Dedifferentiated amniotic fluid mesenchymal stem cell (primary cell): ENCODE measurements around the gene GAGE10.

ENCODE experiments used
- DNase-seq: peaks from one replicate; pipeline ENCODE4 v3.0.0-alpha.2; 2016; ENCODE audit errors: extremely low spot score

Gene GAGE10

DNA sequence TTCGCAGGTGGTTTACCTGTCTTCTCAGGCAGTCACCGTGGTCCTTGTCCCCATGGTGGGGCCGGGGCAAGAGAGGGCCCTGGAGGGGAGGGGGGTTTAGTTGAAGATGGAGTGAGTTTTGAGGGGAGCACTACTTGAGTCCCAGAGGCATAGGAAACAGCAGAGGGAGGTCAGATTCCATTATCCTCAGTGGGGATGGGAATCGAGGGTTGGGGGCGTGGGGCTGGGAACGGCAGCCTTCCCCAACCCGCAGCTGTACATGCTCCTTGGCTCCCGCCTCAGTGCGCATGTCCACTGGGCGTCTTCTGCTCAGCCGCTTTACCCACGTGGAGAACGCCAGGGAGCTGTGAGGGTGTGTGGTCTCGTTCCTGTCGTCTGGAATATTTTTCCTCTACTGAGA lies at the start of gene GAGE10:
Gene GAGE10, plus strand, starts transcription at position 301 of the 400 bp plus-strand sequence. CDS start 1,214 bp downstream, outside the sequence.
- no peak for DNase-seq

- no peak for DNase-seq
These were observed 48.8 kb upstream of the GAGE10 start for GRCh38 chrX:49254639-49255038.

GRCh38 chrX:49256268-49256995 lies 47.0 kb upstream of the GAGE10 start:
- DNase-seq: no peak

- DNase-seq: no peak
These were observed 46.2 kb upstream of the GAGE10 start for GRCh38 chrX:49257074-49257790.

GRCh38 chrX:49257846-49258748 lies 45.3 kb upstream of the GAGE10 start:
- DNase-seq: no peak

DNA sequence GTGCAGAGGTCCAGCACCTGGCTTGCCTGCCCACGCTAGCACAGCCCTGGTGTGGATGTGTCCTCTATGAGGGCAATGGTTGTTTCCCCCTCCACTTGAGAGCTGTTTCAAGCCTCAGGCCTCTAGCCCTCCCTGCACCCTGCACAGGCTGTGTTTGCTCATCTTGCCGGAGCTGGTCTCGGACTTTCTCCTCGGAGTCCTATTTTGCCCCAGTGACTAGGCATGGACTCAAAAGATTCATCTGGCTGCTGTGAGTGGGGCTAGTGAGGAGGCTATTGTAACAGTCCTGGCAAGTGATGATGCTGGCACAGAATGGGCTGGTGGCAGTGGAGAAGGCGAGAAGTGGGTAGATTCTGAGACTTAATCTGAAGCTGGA lies 44.7 kb upstream of the GAGE10 start:
- DNase-seq: no peak

- DNase-seq: no peak
These were observed 43.0 kb upstream of the GAGE10 start for GRCh38 chrX:49260221-49260985.

GRCh38 chrX:49262603-49263002 lies 40.8 kb upstream of the GAGE10 start:
- DNase-seq: no peak

- no peak for DNase-seq
These were observed 39.8 kb upstream of the GAGE10 start for GRCh38 chrX:49263631-49264030.

DNA sequence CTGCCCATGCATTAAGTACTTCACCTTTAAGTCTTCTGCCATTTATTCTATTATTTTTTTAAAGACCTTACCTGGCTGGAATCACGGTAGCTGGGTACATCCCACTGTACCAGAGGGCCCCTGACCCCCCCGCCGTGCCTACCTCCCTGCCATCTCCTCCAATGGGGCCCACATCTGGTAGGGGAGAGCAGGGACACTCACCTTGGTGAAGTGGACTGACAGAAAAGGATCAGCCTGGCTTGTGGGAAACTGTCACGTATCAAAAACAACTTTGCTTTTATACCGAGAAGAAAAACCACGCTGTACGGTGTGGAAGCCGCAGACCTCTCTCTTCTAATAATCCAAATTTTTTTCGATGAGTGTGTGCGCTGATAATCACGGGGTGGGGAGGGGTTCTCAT lies 39.0 kb upstream of the GAGE10 start, which contains the start of gene FOXP3:
Gene FOXP3, minus strand, starts transcription at position 251 of the 400 bp plus-strand sequence. CDS start 6,205 bp downstream, outside the sequence.
- DNase-seq: no peak

GRCh38 chrX:49266523-49267445 lies 36.7 kb upstream of the GAGE10 start:
- DNase-seq: no peak

GRCh38 chrX:49268702-49269009 lies 34.8 kb upstream of the GAGE10 start:
- no peak for DNase-seq

DNA sequence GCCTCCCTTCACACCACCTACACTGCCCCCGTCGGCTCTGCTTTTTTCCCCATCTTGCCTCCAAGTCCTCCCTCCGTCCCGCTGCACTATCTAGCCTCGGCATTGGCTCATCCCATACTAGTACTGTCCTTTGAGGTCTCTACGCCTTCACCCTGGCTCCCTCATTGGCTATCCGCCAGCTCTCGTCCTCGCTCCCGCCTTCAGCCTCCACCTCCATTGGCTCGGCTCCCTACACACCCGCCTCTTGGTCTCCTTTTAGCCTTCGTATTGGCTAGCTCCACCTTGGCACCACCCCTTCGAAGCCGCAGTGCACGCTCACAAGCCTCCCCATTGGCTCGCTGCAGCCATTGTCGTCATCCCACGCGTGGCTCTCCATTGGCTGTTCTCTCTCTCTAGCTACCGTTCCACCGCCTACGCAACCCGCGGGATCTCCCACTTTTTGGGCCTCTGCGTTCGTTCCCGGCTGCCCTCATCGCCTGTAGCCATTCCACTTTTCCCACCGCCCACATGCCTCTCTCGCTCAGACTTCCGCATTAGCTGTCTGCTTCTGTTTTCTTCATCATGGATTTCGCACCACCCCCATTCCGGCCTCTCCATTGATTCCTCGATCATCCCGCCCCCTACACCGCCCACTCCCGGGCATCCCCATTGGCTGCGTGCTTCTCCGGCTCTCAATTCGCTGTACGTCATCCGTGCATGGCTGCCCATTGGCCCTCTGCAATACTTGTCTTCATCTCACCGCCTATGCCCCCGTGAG lies 34.3 kb upstream of the GAGE10 start:
- peak; percentile 96 for DNase-seq

DNA sequence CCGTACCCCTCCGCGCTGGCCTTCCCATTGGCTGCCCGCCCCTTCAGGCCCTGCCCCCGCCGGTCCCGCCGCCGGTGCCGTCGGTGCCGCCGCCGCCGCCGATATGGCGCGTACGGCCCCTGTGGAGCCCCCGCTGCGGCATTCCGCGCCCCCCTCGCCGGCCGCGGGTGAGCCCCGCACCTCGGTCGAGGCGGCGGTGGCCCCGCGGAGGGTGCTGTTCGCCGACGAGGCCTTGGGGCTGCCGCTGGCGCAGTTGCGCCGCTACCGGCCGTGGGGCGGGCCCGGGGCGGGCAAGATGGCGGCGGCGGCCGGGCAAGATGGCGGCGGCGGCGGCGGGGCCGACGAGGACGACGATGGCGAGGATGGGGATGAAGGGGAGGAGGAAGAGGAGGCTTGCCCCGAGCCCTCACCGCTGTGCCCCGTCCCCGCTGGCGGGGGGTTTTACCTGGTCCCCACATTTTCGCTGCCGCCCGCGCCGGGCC lies 33.6 kb upstream of the GAGE10 start, which contains the start of gene PPP1R3F:
Gene PPP1R3F, plus strand, starts transcription at position 27 of the 482 bp plus-strand sequence. Its CDS starts 77 bp downstream, at position 104.
- no peak for DNase-seq

DNA sequence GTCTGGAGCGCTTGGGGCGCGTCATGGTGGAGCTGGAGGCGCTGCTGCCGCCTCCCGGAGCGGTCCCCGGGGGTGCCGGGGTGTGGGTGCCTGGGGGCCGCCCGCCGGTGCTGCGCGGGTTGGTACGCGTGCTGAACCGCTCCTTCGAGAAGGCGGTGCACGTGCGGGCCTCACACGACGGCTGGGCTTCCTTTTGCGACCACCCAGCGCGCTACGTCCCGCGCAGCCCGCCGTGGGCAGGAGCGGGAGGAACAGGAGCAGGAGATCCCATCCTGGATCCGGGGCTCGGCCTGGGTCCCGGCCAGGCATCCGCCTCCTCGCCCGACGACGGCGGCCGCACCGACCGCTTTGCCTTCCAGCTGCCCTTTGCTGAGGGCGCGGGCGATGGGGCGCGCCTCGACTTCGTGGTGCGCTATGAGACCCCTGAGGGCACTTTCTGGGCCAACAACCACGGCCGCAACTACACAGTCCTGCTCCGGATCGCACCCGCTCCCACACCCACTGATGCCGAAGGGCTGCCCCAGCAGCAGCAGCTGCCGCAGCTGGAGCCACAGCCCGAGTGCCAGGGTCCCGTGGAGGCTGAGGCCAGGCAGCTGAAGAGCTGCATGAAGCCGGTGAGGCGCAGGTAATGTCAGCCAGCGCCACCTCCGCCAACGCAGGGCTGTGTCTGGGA lies 33.1 kb upstream of the GAGE10 start:
- no peak for DNase-seq

DNA sequence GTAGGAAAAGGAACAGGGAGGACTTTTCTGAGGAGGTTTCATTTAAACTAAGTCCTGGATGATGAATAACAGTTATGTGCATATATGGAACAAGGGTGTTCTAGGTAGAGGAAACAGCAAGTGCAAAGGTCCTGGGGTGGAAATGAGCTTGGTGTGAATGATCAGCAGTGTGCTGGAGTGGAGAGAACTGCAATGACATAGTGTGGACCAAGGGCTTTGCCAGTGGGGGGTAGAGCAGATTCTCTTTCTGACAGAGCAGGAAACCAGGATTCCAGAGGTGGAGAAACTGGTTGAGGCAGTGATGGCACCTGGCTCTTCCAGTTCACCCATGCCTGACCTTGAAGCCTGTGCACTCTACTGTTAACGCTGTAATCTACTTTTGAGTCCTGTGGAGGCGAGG lies 32.1 kb upstream of the GAGE10 start:
- DNase-seq: no peak

DNA sequence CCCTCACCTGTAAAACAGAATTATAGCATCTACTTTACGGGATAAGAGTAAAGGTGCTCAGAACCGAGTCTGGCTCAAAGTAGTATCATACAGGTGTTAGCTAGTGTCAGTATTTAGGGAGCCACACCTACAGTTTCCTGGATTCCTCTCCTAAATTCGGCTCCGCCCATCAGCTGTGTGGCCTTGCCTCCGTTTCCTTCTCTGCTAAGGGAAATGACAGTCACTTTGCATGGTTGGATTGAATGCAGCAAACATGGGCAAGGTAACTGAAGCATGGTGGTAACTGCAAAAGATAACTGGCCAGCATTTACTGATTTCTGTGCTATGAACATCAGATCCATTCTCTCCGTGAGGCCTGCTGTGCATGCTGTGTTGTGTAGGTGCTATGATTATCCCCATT lies 31.0 kb upstream of the GAGE10 start:
- no peak for DNase-seq

- no peak for DNase-seq
These were observed 30.2 kb upstream of the GAGE10 start for GRCh38 chrX:49273181-49273727.

DNA sequence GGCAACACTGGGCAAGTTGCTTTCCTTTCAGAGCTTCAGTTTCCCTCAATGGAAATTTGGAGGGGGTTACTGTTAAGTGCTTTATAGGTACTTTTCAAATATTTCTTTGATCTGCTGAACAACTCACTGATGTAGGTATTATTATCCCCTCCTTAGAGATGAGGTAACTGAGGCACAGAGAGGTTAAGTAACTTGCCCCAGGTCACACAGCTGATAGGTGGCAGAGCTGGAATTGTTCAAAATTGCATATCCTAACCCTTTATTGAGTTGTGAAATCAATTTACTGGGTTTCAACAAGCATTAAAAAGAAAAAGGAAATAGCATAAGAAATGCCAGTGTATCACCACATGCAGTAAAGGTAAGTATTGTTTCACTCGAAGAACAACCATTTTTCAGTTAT lies 27.2 kb upstream of the GAGE10 start:
- no peak for DNase-seq
